GM18868 (cell line): Measurements from ENCODE around the gene LRRC19.

Source experiments
- ATAC-seq: cut with Tn5 transposase; IDR thresholded peaks from one replicate; pipeline ENCODE4 v1.9.1; 2021; ENCODE audit warnings: mild to moderate bottlenecking, moderate library complexity; ENCODE audit not compliant: unreplicated experiment

LRRC19 gene

GRCh38 chr9:26955921-26956859 lies 49.3 kb downstream of the LRRC19 start, which contains the start of gene IFT74:
TSS of gene IFT74 (plus strand) at chr9:26956412. CDS start at chr9:26961968, 5,556 bp downstream.
- ATAC-seq = peak; percentile 98

- peak; percentile 37 for ATAC-seq
Observed at GRCh38 chr9:26955222-26955903, 50.1 kb downstream of the LRRC19 start.

- peak; percentile 21 for ATAC-seq
Observed at GRCh38 chr9:26954050-26954508, 51.4 kb downstream of the LRRC19 start.

- ATAC-seq = no peak
Observed at GRCh38 chr9:26951794-26952193, 53.7 kb downstream of the LRRC19 start.

- no peak for ATAC-seq
Observed at GRCh38 chr9:26950521-26950920, 55.0 kb downstream of the LRRC19 start.

GRCh38 chr9:26949637-26950069 lies 55.8 kb downstream of the LRRC19 start:
- no peak for ATAC-seq

GRCh38 chr9:26947736-26948135 lies 57.7 kb downstream of the LRRC19 start:
- ATAC-seq = no peak

- peak; percentile 98 for ATAC-seq
Observed at GRCh38 chr9:26946753-26947727, 58.4 kb downstream of the LRRC19 start, which contains the start of gene PLAA. TSS of gene PLAA (minus strand) at chr9:26947242. CDS start at chr9:26947045, 197 bp downstream.

- ATAC-seq = no peak
Observed at GRCh38 chr9:26945591-26945990, 59.9 kb downstream of the LRRC19 start.
